ENCODE data around the gene FLYWCH1. TPM values are rescaled to one million over a fixed set of nuclear protein-coding genes. Genes with fewer than 3 reads are reported as not detected.
"Not testable (repeated sequence)": the region's sequence is repeated elsewhere in the genome, so short reads cannot be mapped to it uniquely, and the experiment has no call there.

Gene FLYWCH1
- total RNA-seq, 2 experiments from 2014 or later = 33.4 to 34.9 TPM

DNA sequence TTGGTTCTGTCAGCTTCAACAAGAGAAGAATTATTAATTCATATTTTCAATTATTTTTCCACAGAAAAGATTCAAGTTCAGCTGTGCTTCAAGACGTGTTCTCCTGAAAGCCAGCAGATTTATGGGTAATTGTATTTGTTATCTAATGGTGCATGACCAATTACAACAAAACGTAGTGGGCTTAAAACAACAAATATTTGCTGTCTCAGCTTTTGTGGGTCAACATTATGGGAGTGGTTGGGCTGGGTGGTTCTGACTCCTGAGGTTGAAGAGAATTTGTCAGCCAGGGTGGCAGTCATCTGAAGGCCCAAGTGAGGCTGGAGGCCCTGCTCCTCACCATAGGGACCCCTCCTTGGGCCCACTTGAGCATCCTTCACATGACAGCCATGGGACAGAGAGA lies 28.2 kb downstream of the FLYWCH1 start:
- no peak overlapping the region for H3K27ac Mint-ChIP-seq
- intact Hi-C loops (cut with micrococcal nuclease) = no loop called here
- ChIA-PET POLR2A (interaction anchor here (0.7 kb wide), 1 partner anchor 414 kb away, joined by 3 read pairs; no protein-coding TSS in a partner anchor), CTCF (interaction anchor here (2.2 to 2.6 kb wide), 2 partner anchors 13 to 15 kb away, joined by 5 to 14 read pairs; no protein-coding TSS in a partner anchor)
- H3K9me3 Mint-ChIP-seq = no peaks in the 10 kb centered on the region
- no peak for ATAC-seq
- H3K36me3 Mint-ChIP-seq (ENCODE audit: low read depth) = peaks cover 11% of the 10 kb centered on the region
- peaks cover 5% of the 10 kb centered on the region for H3K4me1 Mint-ChIP-seq (ENCODE audit: low read depth)
- H3K27me3 Mint-ChIP-seq = no peaks in the 10 kb centered on the region
- no peak overlapping the region for H3K4me3 Mint-ChIP-seq
- TF ChIP-seq, protein P1, sequence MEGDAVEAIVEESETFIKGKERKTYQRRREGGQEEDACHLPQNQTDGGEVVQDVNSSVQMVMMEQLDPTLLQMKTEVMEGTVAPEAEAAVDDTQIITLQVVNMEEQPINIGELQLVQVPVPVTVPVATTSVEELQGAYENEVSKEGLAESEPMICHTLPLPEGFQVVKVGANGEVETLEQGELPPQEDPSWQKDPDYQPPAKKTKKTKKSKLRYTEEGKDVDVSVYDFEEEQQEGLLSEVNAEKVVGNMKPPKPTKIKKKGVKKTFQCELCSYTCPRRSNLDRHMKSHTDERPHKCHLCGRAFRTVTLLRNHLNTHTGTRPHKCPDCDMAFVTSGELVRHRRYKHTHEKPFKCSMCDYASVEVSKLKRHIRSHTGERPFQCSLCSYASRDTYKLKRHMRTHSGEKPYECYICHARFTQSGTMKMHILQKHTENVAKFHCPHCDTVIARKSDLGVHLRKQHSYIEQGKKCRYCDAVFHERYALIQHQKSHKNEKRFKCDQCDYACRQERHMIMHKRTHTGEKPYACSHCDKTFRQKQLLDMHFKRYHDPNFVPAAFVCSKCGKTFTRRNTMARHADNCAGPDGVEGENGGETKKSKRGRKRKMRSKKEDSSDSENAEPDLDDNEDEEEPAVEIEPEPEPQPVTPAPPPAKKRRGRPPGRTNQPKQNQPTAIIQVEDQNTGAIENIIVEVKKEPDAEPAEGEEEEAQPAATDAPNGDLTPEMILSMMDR (IDR thresholded peaks at IDR 0.05) = no peak
- no peak for DNase-seq

DNA sequence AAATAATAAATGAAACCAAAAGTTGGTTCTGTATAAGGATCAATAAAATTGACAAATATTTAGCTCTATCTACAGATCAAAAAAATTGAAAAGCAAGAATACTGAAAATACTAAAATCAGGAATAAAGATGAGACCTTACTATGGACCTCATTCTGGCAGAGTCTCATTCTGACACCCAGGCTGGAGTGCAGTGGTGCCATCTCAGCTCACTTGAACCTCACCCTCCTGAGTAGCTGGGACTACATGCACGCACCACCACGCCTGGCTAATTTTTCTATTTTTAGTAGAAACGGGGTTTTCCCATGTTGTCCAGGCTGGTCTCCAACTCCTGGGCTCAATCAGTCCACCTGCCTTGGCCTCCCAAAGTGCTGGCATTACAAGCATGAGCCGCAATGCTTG lies 30.3 kb downstream of the FLYWCH1 start:
- no peaks in the 10 kb centered on the region for H3K27me3 Mint-ChIP-seq
- H3K36me3 Mint-ChIP-seq (ENCODE audit: low read depth) = peaks cover 6% of the 10 kb centered on the region
- no peak overlapping the region for H3K27ac Mint-ChIP-seq
- ChIA-PET POLR2A (interaction anchor here (1.0 kb wide), 1 partner anchor 15 kb away, joined by 3 read pairs; no protein-coding TSS in a partner anchor), CTCF (interaction anchor here (0.9 to 1.7 kb wide), 3 partner anchors 74 to 103 kb away, joined by 3 to 5 read pairs (median 4); no protein-coding TSS in a partner anchor)
- intact Hi-C loops (cut with micrococcal nuclease) = no loop called here
- no peaks in the 10 kb centered on the region for H3K9me3 Mint-ChIP-seq
- TF ChIP-seq, protein P1 (IDR thresholded peaks at IDR 0.05) = no peak
- no peak overlapping the region for H3K4me3 Mint-ChIP-seq
- H3K4me1 Mint-ChIP-seq (ENCODE audit: low read depth) = no peaks in the 10 kb centered on the region
- ATAC-seq = no peak
- no peak for DNase-seq

DNA sequence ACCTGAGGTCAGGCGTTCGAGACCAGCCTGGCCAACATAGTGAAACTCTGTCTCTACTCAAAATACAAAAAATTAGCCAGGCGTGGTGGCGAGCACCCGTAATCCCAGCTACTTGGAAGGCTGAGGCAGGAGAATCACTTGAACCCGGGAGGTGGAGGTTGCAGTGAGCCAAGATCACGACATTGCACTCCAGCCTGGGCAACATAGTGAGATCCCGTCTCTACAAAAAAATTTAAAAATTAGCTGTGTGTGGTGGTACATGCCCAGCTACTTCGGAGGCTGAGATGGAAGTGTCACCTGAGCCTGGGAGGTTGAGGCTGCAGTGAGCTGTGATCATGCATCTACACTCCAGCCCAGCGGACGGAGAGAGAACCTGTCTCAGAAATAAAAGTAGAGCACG lies 32.0 kb downstream of the FLYWCH1 start:
- DNase-seq; H3K9me3 Mint-ChIP-seq; H3K27me3 Mint-ChIP-seq; intact Hi-C loops (cut with micrococcal nuclease); H3K4me3 Mint-ChIP-seq; ATAC-seq; H3K4me1 Mint-ChIP-seq (ENCODE audit: low read depth); H3K36me3 Mint-ChIP-seq (ENCODE audit: low read depth); POLR2A ChIA-PET; H3K27ac Mint-ChIP-seq: not testable (repeated sequence)
- CTCF ChIA-PET = interaction anchor here (1.3 kb wide), 1 partner anchor 17 kb away, joined by 9 read pairs; no protein-coding TSS in a partner anchor

DNA sequence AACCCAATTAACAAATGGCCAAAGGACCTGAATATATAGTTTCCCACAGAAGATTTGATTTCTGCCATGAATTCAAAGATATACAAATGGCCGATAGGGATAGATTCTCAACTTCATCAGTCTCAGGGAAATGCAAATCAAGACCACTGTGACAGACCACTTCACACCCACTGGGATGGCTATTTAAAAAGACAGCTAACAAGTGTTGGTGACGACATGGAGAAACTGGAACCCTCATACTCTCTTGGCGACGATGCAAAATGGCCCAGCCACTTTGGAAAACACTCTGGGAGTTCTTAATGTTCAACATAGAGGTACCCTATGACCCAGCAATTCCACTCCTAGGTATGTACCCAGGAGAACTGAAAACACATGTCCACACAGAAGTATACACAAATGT lies 34.9 kb downstream of the FLYWCH1 start:
- Mint-ChIP-seq H3K9me3 (no peaks in the 10 kb centered on the region), H3K4me1 (ENCODE audit: low read depth) (no peaks in the 10 kb centered on the region), H3K4me3 (no peak overlapping the region), H3K36me3 (ENCODE audit: low read depth) (no peaks in the 10 kb centered on the region), H3K27ac (no peak overlapping the region), H3K27me3 (no peaks in the 10 kb centered on the region)
- ATAC-seq = no peak
- TF ChIP-seq, protein P1 (IDR thresholded peaks at IDR 0.05) = no peak
- ChIA-PET POLR2A (interaction anchor here (1.1 kb wide), 1 partner anchor 79 kb away, joined by 3 read pairs; no protein-coding TSS in a partner anchor), CTCF (interaction anchor here (0.9 to 1.6 kb wide), 4 partner anchors 13 to 85 kb away, joined by 3 to 6 read pairs (median 4); no protein-coding TSS in a partner anchor)
- intact Hi-C loops (cut with micrococcal nuclease) = no loop called here
- DNase-seq = no peak

DNA sequence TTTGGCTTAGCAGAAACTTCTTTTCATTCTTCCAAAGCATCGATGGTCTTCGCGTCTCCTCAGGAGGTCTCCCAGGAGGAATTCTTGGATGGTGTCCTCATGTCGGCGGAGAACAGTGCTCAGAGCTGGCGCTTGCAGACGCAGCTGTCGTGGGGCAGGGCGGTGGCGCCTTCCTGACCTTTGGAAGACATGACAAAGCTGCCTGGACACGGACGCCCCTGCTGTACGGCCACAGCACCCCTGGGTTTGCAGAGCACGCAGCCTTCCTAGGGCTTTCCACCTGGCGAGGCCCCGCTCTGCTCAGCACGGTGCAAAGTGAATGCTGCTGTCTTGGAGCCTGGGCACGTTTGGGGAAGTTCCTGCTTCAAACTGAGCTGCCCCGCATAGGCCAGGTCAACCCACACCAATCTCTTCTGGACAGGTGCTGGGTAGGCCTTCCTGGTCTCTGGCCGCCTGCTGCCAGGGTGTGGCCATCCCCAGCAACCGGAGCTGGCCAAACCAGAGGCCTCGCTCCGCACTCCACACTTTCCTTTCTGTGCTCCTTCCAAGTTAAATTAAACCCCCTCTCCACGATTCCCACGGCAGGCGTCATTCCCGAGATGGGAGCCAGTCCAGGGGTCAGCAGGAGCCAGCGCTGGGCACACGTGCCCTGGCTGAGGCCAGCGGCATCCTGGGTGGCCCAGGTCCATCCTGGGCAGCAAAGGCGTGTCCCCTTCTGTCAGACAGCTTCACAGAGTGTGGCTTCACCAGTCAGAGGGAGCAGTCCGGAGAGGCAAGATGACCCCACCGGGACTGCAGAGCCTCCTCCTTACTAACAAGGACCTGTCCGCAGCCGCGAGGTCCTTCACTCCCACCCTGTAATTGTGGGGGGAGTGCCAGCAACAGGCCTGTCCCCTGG lies 37.3 kb downstream of the FLYWCH1 start:
- H3K4me3 Mint-ChIP-seq = no peak overlapping the region
- CTCF ChIA-PET = interaction anchor here (1.3 kb wide), 1 partner anchor 22 kb away, joined by 5 read pairs; no protein-coding TSS in a partner anchor
- DNase-seq (no peak), ATAC-seq (no peak)
- POLR2A ChIA-PET = interaction anchor here (0.8 kb wide), 1 partner anchor 14 kb away, joined by 4 read pairs; no protein-coding TSS in a partner anchor
- H3K9me3 Mint-ChIP-seq = no peaks in the 10 kb centered on the region
- no peak overlapping the region for H3K27ac Mint-ChIP-seq
- no peaks in the 10 kb centered on the region for H3K27me3 Mint-ChIP-seq
- intact Hi-C loops (cut with micrococcal nuclease) = no loop called here
- H3K36me3 Mint-ChIP-seq (ENCODE audit: low read depth) = no peaks in the 10 kb centered on the region
- no peaks in the 10 kb centered on the region for H3K4me1 Mint-ChIP-seq (ENCODE audit: low read depth)
- TF ChIP-seq, protein P1 (IDR thresholded peaks at IDR 0.05) = no peak

Data from activated CD8-positive, alpha-beta T cell treated with anti-CD3 and anti-CD28 coated beads for 36 hours (primary cell).